ENCODE data around the gene ALDH5A1.

ALDH5A1 gene

DNA sequence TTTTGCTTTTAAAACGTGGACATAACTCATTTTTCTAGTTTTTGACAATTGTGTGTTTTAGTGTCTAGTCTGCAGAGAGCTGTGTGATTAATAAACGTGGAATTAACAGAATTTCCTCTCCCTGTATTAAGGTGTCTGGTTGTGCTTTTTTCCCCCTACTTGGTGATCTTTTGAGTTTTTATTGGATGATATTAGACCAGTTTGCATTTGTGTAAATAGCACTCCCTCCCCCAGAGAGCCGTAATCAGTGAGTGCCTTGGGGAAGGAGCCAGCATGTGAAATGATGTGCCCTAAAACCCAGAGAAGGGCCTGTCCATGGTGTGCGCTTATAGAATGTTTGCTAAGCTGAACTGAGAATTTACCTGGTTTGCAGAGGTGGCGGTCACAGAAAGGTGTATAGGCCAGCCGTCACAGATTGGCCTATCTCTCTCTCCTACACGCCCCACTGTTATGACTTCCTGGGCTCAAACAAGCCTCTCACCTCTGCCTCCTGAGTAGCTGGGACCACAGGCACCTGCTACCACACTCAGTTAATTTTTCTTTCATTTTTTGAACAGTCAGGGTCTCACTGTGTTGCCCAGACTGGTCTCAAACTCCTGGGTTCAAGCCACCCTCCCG, 42.4 kb downstream of the ALDH5A1 start:
- no peak overlapping the region for H2AFZ ChIP-seq (ENCODE audit: low read depth, low read length, severe bottlenecking)
- H3K9me2 ChIP-seq (replicated peaks; ENCODE audit: insufficient read depth, low read length), result no peaks in the 10 kb centered on the region
- peaks cover 14% of the 10 kb centered on the region; the same call in 1 of the 2 replicates for H3K36me3 ChIP-seq (ENCODE audit: low read length)
- no peak overlapping the region for H3K9ac ChIP-seq (ENCODE audit: low read length)
- H3K79me2 ChIP-seq (ENCODE audit: insufficient read depth, low read length), result no peaks in the 10 kb centered on the region
- H3K27ac ChIP-seq (ENCODE audit: low read depth, low read length), result no peak overlapping the region
- TF ChIP-seq EZH2phosphoT487 (conservative IDR thresholded peaks at IDR 0.05; ENCODE audit: low read length), result no peak
- TF ChIP-seq, protein P1, sequence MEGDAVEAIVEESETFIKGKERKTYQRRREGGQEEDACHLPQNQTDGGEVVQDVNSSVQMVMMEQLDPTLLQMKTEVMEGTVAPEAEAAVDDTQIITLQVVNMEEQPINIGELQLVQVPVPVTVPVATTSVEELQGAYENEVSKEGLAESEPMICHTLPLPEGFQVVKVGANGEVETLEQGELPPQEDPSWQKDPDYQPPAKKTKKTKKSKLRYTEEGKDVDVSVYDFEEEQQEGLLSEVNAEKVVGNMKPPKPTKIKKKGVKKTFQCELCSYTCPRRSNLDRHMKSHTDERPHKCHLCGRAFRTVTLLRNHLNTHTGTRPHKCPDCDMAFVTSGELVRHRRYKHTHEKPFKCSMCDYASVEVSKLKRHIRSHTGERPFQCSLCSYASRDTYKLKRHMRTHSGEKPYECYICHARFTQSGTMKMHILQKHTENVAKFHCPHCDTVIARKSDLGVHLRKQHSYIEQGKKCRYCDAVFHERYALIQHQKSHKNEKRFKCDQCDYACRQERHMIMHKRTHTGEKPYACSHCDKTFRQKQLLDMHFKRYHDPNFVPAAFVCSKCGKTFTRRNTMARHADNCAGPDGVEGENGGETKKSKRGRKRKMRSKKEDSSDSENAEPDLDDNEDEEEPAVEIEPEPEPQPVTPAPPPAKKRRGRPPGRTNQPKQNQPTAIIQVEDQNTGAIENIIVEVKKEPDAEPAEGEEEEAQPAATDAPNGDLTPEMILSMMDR (IDR thresholded peaks at IDR 0.05; ENCODE audit: insufficient read depth, low read length, poor library complexity, severe bottlenecking), result no peak
- no peaks in the 10 kb centered on the region for H3K27me3 ChIP-seq (ENCODE audit: low read length)
- H4K20me1 ChIP-seq (ENCODE audit: low read depth, low read length), result no peaks in the 10 kb centered on the region
- H3K4me3 ChIP-seq (ENCODE audit: insufficient read depth, low read length, poor library complexity, severe bottlenecking), result no peak overlapping the region
- H3K4me2 ChIP-seq (ENCODE audit: low read depth, low read length, poor library complexity, severe bottlenecking), result no peak overlapping the region
- no peaks in the 10 kb centered on the region for H3K9me3 ChIP-seq (ENCODE audit: insufficient read depth, low read length)
- no peaks in the 10 kb centered on the region for H3F3A ChIP-seq (ENCODE audit: insufficient read depth)

DNA sequence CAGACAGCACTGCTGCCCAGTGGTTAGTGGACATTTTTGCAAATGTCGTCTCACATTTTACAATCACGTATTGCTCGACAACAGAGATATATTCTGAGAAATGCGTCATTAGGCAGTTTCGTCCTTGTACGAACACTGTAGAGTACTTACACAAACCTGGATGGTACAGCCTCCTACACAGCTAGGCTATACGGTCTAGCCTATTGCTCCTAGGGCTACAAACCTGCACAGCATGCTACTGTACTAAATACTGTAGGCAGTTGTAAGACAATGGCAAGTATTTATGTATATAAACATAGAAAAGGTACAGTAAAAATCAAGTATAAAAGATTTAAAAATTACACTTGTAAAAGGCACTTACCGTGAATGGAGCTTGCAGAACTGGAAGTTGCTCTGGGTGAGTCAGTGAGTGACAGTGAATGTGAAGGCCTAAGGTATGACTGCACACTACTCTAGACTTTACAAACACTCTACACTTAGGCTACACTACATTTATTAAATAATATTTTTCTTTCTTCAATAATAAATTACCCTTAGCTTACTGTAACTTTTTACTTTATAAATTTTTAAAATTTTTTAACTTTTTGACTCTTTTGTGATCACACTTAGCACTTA, 43.1 kb downstream of the ALDH5A1 start:
- no peaks in the 10 kb centered on the region for H3K27me3 ChIP-seq (ENCODE audit: low read length)
- H4K20me1 ChIP-seq (ENCODE audit: low read depth, low read length), result no peaks in the 10 kb centered on the region
- no peaks in the 10 kb centered on the region for H3F3A ChIP-seq (ENCODE audit: insufficient read depth)
- no peak overlapping the region for H3K9ac ChIP-seq (ENCODE audit: low read length)
- H3K4me3 ChIP-seq (ENCODE audit: insufficient read depth, low read length, poor library complexity, severe bottlenecking), result no peak overlapping the region
- no peak for TF ChIP-seq EZH2phosphoT487 (conservative IDR thresholded peaks at IDR 0.05; ENCODE audit: low read length)
- TF ChIP-seq, protein P1 (IDR thresholded peaks at IDR 0.05; ENCODE audit: insufficient read depth, low read length, poor library complexity, severe bottlenecking), result no peak
- H3K36me3 ChIP-seq (ENCODE audit: low read length), result peaks cover 10% of the 10 kb centered on the region; the same call in 1 of the 2 replicates
- no peaks in the 10 kb centered on the region for H3K9me2 ChIP-seq (replicated peaks; ENCODE audit: insufficient read depth, low read length)
- no peak overlapping the region for H3K27ac ChIP-seq (ENCODE audit: low read depth, low read length)
- H2AFZ ChIP-seq (ENCODE audit: low read depth, low read length, severe bottlenecking), result no peak overlapping the region
- H3K79me2 ChIP-seq (ENCODE audit: insufficient read depth, low read length), result no peaks in the 10 kb centered on the region
- H3K4me2 ChIP-seq (ENCODE audit: low read depth, low read length, poor library complexity, severe bottlenecking), result no peak overlapping the region
- H3K9me3 ChIP-seq (ENCODE audit: insufficient read depth, low read length), result no peaks in the 10 kb centered on the region

DNA sequence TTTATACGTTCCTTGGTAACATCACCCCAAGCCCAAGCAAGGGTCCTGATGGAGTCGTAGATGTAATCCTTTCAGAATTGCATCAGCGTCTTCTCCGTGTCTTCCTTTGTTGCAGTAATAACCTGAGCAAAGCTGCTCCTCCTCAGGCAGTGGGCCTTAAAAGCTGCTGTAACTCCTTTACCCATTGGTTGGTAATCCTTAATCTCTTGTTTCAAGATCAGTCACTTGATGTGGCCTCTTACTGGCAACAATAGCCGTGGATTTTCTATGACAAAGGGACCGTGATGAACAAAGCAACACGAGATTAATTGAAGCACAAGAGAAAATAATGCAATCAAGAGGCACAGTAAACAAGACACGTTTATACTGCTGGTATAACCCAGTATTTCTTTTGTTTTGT, 44.6 kb downstream of the ALDH5A1 start:
- no peaks in the 10 kb centered on the region for H4K20me1 ChIP-seq (ENCODE audit: low read depth, low read length)
- no peak overlapping the region for H3K4me3 ChIP-seq (ENCODE audit: insufficient read depth, low read length, poor library complexity, severe bottlenecking)
- no peaks in the 10 kb centered on the region for H3K27me3 ChIP-seq (ENCODE audit: low read length)
- peaks cover 7% of the 10 kb centered on the region; the same call in 1 of the 2 replicates for H3K36me3 ChIP-seq (ENCODE audit: low read length)
- TF ChIP-seq, protein P1 (IDR thresholded peaks at IDR 0.05; ENCODE audit: insufficient read depth, low read length, poor library complexity, severe bottlenecking), result no peak
- no peak for TF ChIP-seq EZH2phosphoT487 (conservative IDR thresholded peaks at IDR 0.05; ENCODE audit: low read length)
- H3F3A ChIP-seq (ENCODE audit: insufficient read depth), result no peaks in the 10 kb centered on the region
- H3K27ac ChIP-seq (ENCODE audit: low read depth, low read length), result no peak overlapping the region
- no peak overlapping the region for H2AFZ ChIP-seq (ENCODE audit: low read depth, low read length, severe bottlenecking)
- H3K9me3 ChIP-seq (ENCODE audit: insufficient read depth, low read length), result no peaks in the 10 kb centered on the region
- H3K9me2 ChIP-seq (replicated peaks; ENCODE audit: insufficient read depth, low read length), result no peaks in the 10 kb centered on the region
- H3K9ac ChIP-seq (ENCODE audit: low read length), result no peak overlapping the region
- no peak overlapping the region for H3K4me2 ChIP-seq (ENCODE audit: low read depth, low read length, poor library complexity, severe bottlenecking)
- H3K79me2 ChIP-seq (ENCODE audit: insufficient read depth, low read length), result no peaks in the 10 kb centered on the region
